KMS-11 (cell line): Measurements from ENCODE around the gene LDB3.

ENCODE experiments used
- H2AFZ ChIP-seq: fragments of 200-600 bp; sonication (generic); 2 replicates; pipeline ENCODE4 v1.6.1; 2016; ENCODE audit warnings: antibody characterized with exemption, mixed run types, low read depth
- H3K27ac ChIP-seq: fragments of 200-600 bp; sonication (generic); 2 replicates; pipeline ENCODE4 v1.6.1; 2016; ENCODE audit warnings: mild to moderate bottlenecking, mixed run types
- H3K27me3 ChIP-seq: fragments of 200-600 bp; sonication (generic); 2 replicates; pipeline ENCODE4 v1.6.1; 2017; ENCODE audit warnings: mild to moderate bottlenecking, low read depth, mixed run types, moderate library complexity; ENCODE audit not compliant: insufficient read depth
- H3K36me3 ChIP-seq: fragments of 200-600 bp; sonication (generic); 2 replicates; pipeline ENCODE4 v1.6.1; 2017; ENCODE audit warnings: mild to moderate bottlenecking, mixed run types; ENCODE audit not compliant: insufficient read depth
- H3K4me1 ChIP-seq: fragments of 200-600 bp; sonication (generic); 2 replicates; pipeline ENCODE4 v1.6.1; 2016; ENCODE audit warnings: mild to moderate bottlenecking, low read depth, mixed run types; ENCODE audit not compliant: poor library complexity, severe bottlenecking
- H3K4me2 ChIP-seq: fragments of 200-600 bp; sonication (generic); 2 replicates; pipeline ENCODE4 v1.7.0; 2016; ENCODE audit warnings: mild to moderate bottlenecking, mixed run types
- H3K4me3 ChIP-seq: fragments of 200-600 bp; sonication (generic); IDR thresholded peaks from 2 replicates; pipeline ENCODE4 v1.6.1; 2017; ENCODE audit warnings: low read depth, low read length, mixed read lengths; ENCODE audit not compliant: insufficient read depth
- H3K79me2 ChIP-seq: fragments of 200-600 bp; sonication (generic); 2 replicates; pipeline ENCODE4 v1.6.1; 2016; ENCODE audit warnings: low read depth, mixed run types; ENCODE audit not compliant: insufficient read depth
- H3K9ac ChIP-seq: fragments of 200-600 bp; sonication (generic); 2 replicates; pipeline ENCODE4 v1.6.1; 2016; ENCODE audit warnings: mild to moderate bottlenecking, mixed run types
- H4K20me1 ChIP-seq: fragments of 200-600 bp; sonication (generic); 2 replicates; pipeline ENCODE4 v1.6.1; 2016; ENCODE audit warnings: mild to moderate bottlenecking, mixed run types; ENCODE audit not compliant: insufficient read depth
- CTCF ChIP-seq: fragments of 200-600 bp; sonication (generic); conservative IDR thresholded peaks from 2 replicates; pipeline ENCODE4 v1.6.1; 2017; ENCODE audit warnings: low read depth, mild to moderate bottlenecking, antibody characterized with exemption, low read length, moderate library complexity, mixed read lengths

The LDB3 gene

GRCh38 chr10:86677374-86677773 lies 9.1 kb downstream of the LDB3 start:
- Histone ChIP-seq H3K36me3 (no peaks in the 10 kb centered on the region), H3K9ac (no peak overlapping the region), H4K20me1 (no peaks in the 10 kb centered on the region), H3K27ac (no peak overlapping the region), H2AFZ (no peak overlapping the region), H3K4me1 (no peaks in the 10 kb centered on the region), H3K4me3 (no peak overlapping the region), H3K27me3 (no peaks in the 10 kb centered on the region), H3K79me2 (no peaks in the 10 kb centered on the region), H3K4me2 (no peak overlapping the region)
- no peak for TF ChIP-seq CTCF

DNA sequence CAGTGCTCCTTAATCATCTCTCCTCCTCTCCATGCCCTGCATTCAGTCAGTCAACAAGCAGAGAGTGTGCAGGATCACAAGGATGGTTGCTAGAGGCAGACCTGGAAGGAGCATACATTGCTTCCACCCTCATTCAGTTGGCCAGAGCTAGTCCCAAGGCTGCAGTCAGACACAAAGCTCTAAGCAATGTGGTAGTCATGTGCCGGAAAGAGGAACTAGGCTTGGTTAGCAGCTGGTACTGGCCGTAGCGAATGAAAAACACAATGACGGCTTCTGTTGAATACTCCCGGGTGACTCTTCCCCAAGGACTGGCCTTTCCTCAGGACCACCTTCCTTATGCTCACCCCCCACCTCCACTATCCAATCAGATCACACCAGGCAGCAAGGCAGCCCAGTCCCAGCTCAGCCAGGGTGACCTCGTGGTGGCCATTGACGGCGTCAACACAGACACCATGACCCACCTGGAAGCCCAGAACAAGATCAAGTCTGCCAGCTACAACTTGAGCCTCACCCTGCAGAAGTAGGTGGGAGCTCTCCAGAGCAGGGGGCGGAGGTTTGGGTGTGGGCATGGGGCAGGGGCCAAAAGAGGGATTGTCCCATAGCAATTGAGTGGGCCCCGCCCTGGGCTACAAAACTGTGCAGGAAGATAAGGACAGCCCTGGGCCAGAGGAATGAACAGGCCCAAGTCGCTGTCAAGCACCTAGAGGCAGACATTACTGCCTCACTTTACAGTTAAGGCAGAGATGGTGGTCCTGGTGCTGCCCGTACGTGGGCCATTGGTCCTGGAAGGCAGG lies 10.9 kb downstream of the LDB3 start:
- H3K9ac ChIP-seq: no peak overlapping the region
- no peaks in the 10 kb centered on the region for H3K4me1 ChIP-seq
- no peak overlapping the region for H3K4me3 ChIP-seq
- H2AFZ ChIP-seq: no peak overlapping the region
- H3K79me2 ChIP-seq: no peaks in the 10 kb centered on the region
- H3K4me2 ChIP-seq: no peak overlapping the region
- no peak for TF ChIP-seq CTCF
- H3K27ac ChIP-seq: no peak overlapping the region
- no peaks in the 10 kb centered on the region for H3K36me3 ChIP-seq
- H4K20me1 ChIP-seq: no peaks in the 10 kb centered on the region
- H3K27me3 ChIP-seq: no peaks in the 10 kb centered on the region

- H2AFZ ChIP-seq: no peak overlapping the region
- H3K36me3 ChIP-seq: no peaks in the 10 kb centered on the region
- no peak overlapping the region for H3K9ac ChIP-seq
- no peaks in the 10 kb centered on the region for H3K27me3 ChIP-seq
- H4K20me1 ChIP-seq: no peaks in the 10 kb centered on the region
- TF ChIP-seq CTCF: no peak
- no peak overlapping the region for H3K27ac ChIP-seq
- no peaks in the 10 kb centered on the region for H3K4me1 ChIP-seq
- no peak overlapping the region for H3K4me2 ChIP-seq
- H3K4me3 ChIP-seq: no peak overlapping the region
- H3K79me2 ChIP-seq: no peaks in the 10 kb centered on the region
Observed at GRCh38 chr10:86681047-86681446, 12.7 kb downstream of the LDB3 start.

GRCh38 chr10:86681722-86682386 lies 13.5 kb downstream of the LDB3 start:
- no peaks in the 10 kb centered on the region for H3K27me3 ChIP-seq
- H3K79me2 ChIP-seq: no peaks in the 10 kb centered on the region
- H3K36me3 ChIP-seq: no peaks in the 10 kb centered on the region
- no peak overlapping the region for H2AFZ ChIP-seq
- H3K4me1 ChIP-seq: no peaks in the 10 kb centered on the region
- no peak for TF ChIP-seq CTCF
- no peaks in the 10 kb centered on the region for H4K20me1 ChIP-seq
- no peak overlapping the region for H3K4me3 ChIP-seq
- no peak overlapping the region for H3K4me2 ChIP-seq
- no peak overlapping the region for H3K27ac ChIP-seq
- H3K9ac ChIP-seq: no peak overlapping the region
